ENCODE measurements around the gene SSBP1.
"Not testable (repeated sequence)": the region's sequence is repeated elsewhere in the genome, so short reads cannot be mapped to it uniquely, and the experiment has no call there.

SSBP1 gene, protein sequence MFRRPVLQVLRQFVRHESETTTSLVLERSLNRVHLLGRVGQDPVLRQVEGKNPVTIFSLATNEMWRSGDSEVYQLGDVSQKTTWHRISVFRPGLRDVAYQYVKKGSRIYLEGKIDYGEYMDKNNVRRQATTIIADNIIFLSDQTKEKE

DNA sequence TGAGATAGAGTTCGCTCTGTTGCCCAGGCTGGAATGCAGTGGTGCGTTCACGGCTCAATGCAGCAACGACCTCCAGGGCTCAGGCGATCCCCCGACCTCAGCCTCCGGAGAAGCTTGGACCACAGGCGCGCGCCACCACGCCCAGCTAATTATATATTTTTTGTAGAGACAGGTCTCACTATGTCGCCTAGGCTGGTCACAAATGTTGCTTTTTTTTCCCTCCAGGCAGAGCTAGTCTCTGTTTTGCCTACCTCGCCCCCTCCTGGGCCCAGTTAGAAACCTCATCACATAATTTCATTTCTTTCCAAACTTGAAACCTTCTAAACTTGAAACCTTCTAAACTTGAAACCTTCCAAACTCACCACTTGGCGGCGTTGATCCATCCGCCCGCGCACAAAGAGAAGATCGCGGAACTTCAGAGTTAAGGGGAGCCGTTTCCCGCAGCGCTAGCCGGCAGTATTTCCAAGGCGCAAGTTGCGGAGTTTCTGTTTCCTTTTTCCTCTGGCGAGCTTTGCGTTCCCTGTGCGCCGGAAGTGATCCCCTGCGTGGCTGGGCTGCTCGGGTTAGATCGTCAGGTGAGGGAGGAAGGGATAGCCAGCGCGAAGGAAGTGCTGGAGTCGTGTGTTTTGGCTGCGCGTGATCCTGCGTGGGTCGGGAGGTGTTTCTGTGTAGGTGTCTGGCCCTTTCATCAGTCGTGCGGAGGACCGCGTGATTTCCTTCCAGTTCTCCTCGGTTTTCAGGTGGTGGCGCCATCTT, at the start of gene SSBP1:
TSS of gene SSBP1 (plus strand) at position 523 of the 756 bp plus-strand sequence. CDS start 809 bp downstream, outside the sequence.
- peak; percentile 96 for DNase-seq

DNA sequence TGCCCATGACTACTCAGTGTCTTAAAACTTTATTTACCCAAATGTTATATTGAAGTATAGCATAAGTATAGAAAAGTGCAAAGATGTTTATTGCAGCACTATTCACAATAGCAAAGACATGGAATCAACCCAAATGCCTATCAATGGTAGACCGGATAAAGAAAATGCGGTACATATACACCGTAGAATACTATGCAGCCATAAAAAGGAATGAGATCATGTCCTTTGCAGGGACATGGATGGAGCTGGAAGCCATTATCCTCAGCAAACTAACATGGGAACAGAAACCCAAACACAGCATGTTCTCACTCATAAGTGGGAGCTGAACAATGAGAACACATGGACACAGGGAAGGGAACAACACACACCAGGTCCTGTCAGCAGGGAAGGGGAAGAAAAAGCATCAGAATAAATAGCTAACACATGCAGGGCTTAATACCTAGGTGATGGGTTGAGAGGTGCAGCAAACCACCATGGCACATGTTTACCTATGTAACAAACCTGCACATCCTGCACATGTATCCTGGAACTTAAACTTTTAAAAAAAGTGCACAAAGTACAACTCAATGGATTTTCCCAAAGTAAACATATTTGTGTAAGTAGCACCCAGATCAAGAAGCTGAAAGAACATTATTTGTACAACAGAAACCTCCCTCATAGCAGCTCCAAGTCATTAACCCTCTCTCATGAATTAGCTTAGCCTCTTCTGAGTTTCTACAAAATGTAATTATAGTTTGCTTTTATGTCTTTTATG, 48.9 kb upstream of the SSBP1 start:
- not testable (repeated sequence) for DNase-seq

DNA sequence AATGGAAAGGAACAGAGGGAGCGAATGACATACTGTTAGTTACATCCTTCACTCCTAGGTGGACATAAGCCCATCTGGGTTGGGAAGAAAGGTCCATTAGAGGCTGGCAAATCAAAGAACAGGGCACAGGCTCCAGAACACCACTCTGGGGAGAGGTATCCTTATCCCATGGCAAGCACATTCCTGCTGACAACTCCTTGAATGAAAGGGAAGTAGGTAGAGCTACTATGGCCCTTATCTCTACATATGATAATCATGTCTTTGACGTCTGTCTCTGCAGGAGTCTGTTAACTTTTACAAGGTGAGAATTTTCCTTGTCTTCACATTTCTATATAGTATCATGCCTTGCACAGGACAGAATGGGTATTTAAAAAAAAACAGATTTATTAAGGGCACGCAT, 46.6 kb upstream of the SSBP1 start:
- no peak for DNase-seq

DNA sequence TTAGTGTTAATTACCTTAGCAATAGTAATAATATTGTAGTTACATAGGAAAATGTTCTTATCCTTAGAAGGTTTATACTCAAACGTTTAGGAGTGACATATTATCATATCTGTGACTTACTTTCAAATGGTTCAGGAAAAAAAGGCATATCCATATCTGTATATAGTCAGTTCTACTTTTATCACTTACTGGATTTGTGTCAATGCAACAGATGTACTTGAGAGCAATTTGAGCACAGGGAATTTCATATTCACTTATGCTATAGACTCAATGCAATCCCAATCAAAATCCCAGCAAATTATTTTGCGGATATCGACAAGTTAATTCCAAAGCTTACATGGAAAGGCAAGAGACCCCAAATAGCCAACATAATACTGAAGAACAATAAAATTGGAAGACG, 46.2 kb upstream of the SSBP1 start:
- DNase-seq = no peak

DNA sequence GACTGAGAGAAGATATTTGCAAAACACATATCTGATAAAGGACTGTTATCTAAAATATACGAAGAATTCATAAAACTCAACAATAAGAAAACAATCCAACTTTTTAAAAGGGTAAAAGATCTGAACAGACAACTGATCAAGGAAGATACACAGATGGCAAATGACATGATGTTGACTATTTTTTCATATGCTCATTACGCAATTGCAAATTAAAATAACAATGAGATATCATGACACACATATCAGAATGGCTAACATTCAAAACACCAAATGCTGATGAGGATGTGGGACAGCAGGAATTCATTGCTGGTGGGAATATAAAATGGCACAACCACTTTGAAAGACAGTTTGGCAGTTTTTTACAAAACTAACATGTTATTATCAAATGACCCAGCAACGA, 45.1 kb upstream of the SSBP1 start:
- no peak for DNase-seq

DNA sequence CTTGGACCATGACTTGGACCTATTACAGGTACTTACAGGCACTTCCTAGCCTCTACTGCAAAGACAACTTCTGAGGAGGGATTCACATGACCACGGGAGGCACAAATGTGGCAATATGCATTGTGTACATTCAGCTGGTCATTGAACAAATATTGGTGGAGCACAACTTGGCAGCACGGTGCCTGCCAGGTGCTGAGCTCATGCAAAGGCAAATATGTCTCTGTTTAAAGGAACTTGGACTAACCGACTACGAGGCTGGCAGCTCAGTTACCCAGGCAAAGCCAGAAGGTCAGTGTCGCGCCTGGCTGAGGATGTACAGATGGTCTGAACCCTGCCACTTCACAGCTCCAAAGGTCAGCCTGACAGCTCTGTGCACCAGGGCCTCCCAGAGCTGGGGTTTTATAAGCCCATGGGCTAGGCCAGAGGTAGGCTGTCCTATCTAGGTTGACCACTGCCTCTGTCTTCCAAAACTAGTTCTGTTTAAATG, 42.3 kb upstream of the SSBP1 start:
- peak; percentile 58 for DNase-seq

DNA sequence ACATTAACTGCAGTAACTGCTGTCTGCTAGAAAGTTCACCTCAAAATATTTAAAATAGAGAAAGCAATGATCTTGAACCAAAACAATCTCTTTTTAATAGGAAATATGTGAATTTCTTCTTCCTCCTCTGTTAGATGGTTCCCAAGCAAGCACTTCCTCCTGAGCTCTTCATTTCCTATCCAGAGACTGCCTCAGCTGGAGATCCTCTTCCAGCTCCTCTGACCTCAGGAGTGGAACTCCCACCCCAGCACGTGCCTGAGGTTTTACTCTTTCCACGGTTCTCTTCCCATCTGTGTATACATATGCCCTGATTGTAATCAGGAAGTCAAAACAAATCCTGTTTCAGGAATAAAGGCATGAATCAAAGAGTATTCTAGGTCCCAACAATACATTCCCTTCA, 41.8 kb upstream of the SSBP1 start:
- DNase-seq = no peak

DNA sequence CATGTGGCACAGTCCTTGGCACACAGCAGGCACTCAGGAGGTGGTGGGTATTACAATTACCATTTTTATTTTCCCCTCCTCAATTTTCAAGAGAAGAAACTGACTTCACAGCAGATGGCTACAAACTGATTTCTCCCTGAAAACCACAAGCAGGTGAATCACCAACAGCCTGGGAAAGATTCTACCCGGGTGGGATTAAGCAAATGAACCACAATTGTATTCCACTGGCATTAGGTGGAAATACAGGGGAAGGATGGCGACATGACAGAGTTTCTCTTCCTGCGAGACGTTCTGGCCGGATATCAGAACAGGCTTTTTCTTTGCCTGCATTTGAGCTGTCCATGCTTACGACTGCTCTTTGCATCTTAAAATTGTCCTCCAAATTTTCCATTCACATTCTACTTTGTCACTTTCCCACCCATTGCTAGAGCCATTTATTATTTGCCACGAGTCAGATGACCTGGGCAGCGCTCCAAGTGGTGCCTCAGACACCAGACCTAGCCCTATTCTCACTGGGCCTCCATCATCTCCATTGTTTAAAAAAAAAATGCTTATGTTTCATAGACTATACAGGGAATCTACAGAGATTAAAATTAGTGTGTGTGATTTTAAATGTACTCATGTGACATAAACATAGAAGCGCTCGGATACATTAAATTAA, 40.8 kb upstream of the SSBP1 start:
- DNase-seq = no peak

DNA sequence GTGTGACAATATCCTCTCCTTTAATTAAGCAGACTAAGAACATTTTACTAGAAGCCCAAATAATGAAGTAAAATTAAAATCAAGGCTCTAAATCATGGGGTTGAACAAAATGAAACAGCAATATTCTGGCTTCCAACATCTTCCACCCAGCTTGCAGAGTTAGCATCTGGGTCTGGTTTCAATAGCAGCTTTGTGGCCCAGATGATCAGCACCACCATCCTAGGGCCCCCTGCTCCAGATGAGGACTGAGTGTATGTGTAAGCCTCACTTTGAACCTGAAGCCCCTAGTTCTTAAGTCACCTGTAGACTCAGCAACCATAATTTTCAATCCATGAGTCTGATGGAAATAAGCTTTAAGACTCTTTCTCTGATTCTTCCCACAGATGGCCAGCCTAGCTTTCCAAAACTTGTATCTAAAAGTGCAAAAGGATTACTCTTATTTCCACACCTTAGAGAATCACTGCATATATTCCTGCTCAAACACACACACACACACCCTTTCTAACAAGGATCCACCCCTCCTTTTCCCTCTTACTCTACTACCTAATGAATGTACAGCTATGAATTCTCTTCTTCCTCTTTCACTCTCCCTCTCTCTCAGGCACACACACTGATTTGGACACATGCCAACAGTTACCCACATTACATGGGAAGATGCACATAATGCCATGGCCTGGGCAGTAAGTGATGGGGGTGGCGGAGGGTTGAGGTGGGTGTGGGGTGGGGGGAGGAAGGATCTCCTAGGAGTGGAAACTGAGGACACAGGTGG, 39.7 kb upstream of the SSBP1 start:
- no peak for DNase-seq

DNA sequence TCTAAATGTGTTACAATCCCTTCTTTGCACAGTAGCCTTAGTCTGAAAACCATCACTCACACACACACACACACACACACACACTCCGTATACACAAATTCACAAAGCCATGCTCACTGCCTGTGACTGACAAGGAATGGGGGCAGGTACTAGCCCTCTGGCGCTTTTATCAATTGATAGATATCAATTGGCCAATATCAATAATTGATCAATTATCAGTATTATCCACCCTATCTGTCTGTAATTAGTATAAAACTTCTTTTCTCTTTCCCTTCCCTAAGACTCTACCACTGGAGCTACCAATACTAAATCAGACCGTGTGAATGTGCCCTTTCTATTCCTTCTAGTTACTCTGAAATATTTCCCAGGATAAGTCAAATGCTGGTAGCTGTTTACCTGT, 38.3 kb upstream of the SSBP1 start:
- DNase-seq = no peak

DNA sequence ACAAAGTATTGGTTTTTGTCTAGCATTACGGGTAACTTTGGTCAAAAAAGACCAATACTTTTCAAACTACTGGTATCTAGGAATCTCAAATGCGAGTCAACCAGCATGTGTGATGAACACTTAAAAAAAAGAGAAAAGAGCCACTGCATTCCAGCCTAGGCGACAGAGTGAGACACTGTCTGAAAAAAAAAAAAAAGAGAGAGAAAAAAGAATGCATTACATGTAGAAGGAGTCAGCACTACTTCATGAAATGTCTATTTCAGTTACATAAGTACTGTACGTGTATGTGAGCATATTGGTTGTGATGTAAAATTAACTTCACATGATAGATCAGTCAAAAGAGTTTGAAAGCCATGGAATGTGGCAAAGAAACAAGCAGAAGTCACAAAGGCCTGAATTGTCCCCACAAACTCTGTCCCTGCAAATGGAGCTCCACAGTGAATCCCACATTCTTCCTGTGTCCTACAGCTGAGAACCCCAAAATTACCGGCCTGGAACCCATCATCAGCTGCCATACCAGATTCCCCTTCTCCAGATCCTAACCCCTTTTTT, 37.8 kb upstream of the SSBP1 start:
- DNase-seq = no peak

DNA sequence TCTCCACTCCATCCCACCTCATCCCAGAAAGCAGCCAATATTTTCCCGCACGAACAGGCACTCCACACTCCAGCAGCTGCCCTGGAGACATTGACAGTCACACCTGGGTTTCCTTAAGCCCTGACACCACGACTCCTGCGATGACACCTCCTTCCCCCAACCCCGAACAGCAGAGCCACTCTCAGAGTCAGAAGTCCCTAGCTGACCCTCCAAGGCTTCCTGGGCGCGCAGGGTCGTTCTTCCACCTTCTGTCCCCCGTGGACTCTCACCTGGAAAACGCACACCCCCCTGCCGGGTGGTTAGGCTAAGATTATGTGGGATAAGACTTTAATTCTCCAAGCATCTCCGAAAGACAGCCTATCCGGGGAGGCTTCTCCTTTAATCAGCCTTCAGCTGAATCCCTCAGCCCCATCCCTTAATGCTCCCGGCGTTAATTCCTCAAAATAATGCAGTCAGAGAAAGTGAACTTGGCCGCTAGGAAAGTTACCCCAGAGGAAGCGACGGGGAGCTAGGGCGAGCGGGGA, 37.2 kb upstream of the SSBP1 start:
- DNase-seq = no peak

DNA sequence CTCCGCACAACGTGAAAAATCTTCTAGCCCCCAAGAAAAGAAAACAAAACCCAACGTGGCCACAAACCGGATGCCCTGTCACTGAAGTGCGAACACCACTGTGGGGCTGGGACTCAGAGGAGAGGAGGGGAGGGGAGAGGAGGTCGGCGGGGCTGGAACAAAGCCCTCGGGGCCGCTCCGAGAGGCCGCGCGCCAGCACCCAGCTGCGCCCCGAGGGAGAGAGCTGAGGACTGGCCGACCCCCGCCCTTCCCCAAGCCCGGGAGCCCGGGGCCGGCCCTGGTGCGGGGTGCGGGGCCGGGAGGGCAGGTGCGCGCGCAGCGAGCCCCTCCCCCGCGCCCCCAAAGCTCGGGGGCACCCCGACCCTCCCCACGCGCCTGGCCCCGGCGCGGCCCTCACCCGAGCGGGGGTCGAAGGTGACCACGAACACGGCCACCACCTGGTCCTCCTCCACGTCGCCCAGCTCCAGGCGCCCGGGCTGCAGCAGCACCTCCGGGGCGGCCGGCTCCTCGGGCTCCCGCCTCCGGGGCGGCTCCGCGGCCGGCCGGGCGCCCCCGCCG, 36.6 kb upstream of the SSBP1 start:
- no peak for DNase-seq

DNA sequence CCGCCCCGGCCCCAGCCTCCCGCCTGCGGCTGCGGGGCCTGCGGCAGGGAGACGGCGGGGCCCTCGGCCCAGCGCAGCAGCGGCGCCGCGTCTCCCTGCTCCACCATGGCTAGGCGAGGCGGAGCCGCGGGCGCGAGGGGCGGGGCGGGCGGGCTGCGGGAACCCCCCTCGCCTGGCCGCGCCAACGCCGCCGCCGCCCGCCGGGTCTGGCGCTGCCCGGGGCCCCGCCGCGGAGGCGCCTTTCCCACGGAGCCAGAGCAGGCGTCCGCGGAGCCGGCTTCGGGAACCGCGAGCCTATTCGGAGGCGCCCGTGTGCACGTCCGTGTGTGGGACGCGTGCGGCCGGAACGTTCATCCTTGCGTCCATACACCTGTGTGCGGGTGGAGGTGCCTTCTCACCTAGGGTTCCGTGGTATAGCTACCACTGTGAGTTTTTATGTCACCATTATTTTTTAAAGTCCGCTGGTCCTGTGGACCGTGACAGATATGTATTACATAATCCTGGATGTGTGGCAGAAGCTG, 36.1 kb upstream of the SSBP1 start, which contains the start of gene DENND11:
TSS of gene DENND11 (minus strand) at position 120 of the 521 bp plus-strand sequence. CDS start at position 107, 13 bp downstream.
- DNase-seq = peak; percentile 50

DNA sequence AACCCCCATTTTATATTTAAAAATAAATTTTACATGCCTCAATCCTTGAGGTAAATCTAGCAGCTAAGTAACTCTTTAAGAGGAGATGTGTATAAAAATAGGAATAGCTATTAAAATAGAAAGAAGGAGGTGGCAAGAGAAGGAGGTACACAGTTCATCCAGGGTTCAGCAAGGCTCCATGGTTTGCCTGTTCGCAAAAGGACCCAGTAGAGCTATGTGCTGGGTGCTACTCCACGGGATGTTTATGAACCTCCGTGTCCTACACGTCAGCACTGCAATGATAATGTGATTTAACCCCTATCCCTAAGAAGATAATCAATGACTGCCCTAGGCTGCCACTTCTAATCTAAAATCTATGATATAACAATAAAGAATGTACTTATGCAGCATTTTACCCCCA, 35.3 kb upstream of the SSBP1 start:
- DNase-seq = no peak

DNA sequence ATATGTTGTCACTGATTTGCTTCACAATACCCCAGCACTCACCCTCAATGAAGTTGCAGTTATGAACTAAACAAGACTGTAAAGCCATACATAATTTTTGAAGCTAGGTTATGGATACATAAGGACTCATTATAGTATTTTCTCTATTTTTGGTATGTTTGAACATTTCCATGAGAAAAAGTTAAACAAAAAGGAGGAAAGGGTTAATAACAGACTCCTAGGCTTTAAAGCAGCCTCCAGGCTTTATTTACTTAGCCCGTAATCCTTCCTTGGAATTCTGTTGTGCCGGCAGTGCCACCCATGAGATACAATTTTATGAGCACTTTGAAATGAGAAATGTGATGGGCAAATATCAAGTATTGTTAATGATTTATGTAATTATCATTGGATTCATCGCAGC, 34.0 kb upstream of the SSBP1 start:
- no peak for DNase-seq

DNA sequence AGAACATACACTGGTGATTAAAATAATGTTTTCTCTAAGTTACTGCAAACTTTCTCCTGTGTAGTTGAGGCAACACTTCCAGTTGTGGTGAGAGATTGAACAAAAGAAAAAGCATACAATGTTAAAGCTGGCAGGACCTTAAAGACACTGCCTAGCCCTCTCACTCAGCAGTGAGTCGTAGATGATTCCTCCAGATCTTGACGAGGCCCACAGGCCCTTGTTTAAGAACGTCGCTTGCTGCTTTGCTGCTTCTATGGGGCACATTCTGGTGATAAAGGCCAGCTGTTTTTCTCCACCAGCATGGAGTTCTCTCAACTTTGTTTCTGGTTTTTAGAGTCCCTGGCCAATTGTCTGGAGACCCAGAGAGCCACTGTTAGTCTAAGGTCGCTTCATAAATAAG, 33.4 kb upstream of the SSBP1 start:
- no peak for DNase-seq

DNA sequence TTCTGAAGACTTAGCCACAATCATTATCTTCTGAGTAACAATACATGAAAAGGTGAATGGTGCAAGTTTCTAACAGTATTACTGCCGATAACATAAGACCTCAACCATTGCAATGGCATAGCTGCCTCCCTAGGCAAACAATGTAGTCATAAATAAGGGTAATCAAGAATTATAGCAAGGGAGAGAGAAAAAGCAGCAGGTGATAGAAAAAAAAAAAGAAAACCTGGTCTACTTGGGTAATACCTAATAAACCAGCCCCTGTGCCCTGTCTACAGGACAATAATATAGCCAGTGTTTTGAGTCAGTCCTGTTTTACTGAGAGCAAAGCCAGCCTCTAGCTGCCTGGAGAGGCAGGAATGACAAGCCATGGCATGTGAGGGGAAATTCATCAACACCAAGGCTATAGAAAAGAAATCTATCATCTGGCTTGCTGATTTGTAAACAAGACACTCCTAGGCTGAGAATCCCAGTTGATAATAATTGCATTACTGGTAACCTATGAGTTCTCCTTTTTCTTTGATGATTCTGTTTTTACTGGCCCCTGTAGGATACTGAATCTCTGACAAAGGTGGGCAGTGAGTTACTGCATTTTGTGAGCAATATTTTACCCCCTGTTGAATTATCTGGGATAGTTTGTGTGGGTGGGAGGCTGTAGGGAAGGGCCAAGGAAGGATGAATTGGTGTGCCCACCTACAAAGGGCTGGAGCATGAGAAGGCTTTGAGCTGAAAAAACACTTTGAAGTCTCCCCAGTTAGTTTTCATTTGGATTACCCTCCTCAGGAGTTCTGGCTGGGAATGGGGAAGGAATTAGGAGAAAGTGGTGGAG, 31.7 kb upstream of the SSBP1 start:
- no peak for DNase-seq

DNA sequence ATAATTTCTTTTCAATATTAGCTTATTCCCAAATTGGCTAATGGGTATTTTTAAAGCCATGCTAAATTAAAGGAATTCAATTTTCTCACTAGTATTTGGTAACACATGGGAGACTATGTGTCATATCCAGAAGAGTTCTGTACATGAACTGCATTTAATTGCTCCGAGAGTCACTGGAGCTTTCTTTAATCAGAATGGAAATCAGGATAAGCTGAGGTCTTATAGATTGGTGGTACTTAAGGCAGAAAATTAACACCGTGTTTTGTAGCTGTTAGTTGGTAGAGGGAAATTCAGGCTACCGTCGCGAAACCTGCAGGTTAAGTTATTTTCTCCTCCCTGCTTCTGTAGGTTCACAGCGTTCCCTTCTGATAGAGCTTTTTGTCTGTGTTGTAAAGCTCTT, 29.8 kb upstream of the SSBP1 start, which contains the start of gene WEE2:
TSS of gene WEE2 (plus strand) at position 3 of the 400 bp plus-strand sequence. CDS start 406 bp downstream, outside the sequence.
- DNase-seq = no peak

DNA sequence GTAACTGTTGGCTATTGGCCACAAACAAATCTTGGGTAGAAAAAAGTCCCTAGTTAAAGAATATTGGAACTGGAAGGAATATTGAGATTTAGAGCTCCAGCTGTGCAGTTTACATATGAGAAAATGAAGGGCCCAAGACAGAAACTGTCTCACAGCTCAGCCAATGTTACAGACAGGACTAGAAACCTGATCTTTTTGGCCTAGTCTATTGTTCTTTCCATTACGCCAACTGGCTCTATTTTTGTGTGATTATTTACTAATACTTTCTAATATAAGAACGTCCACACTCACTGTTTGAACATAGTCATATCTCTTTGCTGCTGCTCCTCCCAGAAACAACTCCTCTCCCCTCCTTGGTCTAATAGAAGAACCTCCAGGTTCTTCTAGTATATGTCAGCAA, 28.8 kb upstream of the SSBP1 start:
- no peak for DNase-seq
